RWPE2 (cell line): ENCODE results near the gene SIK3.

Experiments
- ATAC-seq: fragments of 200-7000 bp; cut with Tn5 transposase; 3 replicates; pipeline ENCODE4 v1.9.1; 2021; ENCODE audit warnings: low read depth
- DNase-seq: peaks from one replicate; pipeline ENCODE4 v3.0.0-alpha.2; 2020; ENCODE audit warnings: low spot score
- H3K27ac ChIP-seq: fragments of 450-650 bp; 2 replicates; pipeline ENCODE4 v1.5.1; 2017; ENCODE audit warnings: mild to moderate bottlenecking; ENCODE audit not compliant: poor library complexity, severe bottlenecking
- H3K27me3 ChIP-seq: fragments of 250-450 bp; sonication (Bioruptor Pico); 2 replicates; pipeline ENCODE4 v1.5.1; 2021; ENCODE audit warnings: mild to moderate bottlenecking, moderate library complexity; ENCODE audit not compliant: insufficient read depth, poor library complexity, severe bottlenecking
- H3K36me3 ChIP-seq: fragments of 250-450 bp; sonication (Bioruptor Pico); 2 replicates; pipeline ENCODE4 v1.5.1; 2020; ENCODE audit warnings: low read depth, mild to moderate bottlenecking, moderate library complexity
- H3K4me1 ChIP-seq: fragments of 250-450 bp; sonication (Bioruptor Pico); 2 replicates; pipeline ENCODE4 v1.5.1; 2021; ENCODE audit warnings: mild to moderate bottlenecking, moderate library complexity; ENCODE audit not compliant: insufficient read depth, poor library complexity, severe bottlenecking
- H3K4me3 ChIP-seq: fragments of 250-450 bp; sonication (Bioruptor Pico); 2 replicates; pipeline ENCODE4 v1.5.1; 2021; ENCODE audit warnings: mild to moderate bottlenecking, moderate library complexity; ENCODE audit not compliant: severe bottlenecking
- H3K9me3 ChIP-seq: fragments of 250-450 bp; sonication (Bioruptor Pico); 2 replicates; pipeline ENCODE4 v1.5.1; 2021; ENCODE audit warnings: mild to moderate bottlenecking, moderate library complexity; ENCODE audit not compliant: severe bottlenecking
- CTCF ChIP-seq: fragments of 450-650 bp; IDR thresholded peaks from one replicate; pipeline ENCODE4 v1.5.1; 2017; ENCODE audit warnings: mild to moderate bottlenecking, moderate library complexity; ENCODE audit not compliant: poor library complexity, severe bottlenecking

SIK3 gene

GRCh38 chr11:116832350-116833290 is 265.6 kb downstream of the SIK3 start:
- Histone ChIP-seq H3K27ac (no peak overlapping the region), H3K4me1 (no peaks in the 10 kb centered on the region), H3K4me3 (no peak overlapping the region), H3K27me3 (no peaks in the 10 kb centered on the region), H3K9me3 (no peaks in the 10 kb centered on the region), H3K36me3 (no peaks in the 10 kb centered on the region)
- DNase-seq (no peak), ATAC-seq (no peak)
- TF ChIP-seq CTCF: no peak

GRCh38 chr11:116831790-116832349 is 266.4 kb downstream of the SIK3 start:
- Histone ChIP-seq H3K36me3 (no peaks in the 10 kb centered on the region), H3K9me3 (no peaks in the 10 kb centered on the region), H3K27ac (no peak overlapping the region), H3K4me1 (no peaks in the 10 kb centered on the region), H3K4me3 (no peak overlapping the region), H3K27me3 (no peaks in the 10 kb centered on the region)
- DNase-seq: no peak
- no peak for TF ChIP-seq CTCF
- no peak for ATAC-seq

- DNase-seq (no peak), ATAC-seq (no peak)
- no peak for TF ChIP-seq CTCF
Observed at GRCh38 chr11:116830184-116830912, 267.9 kb downstream of the SIK3 start.

GRCh38 chr11:116829525-116830183 is 268.6 kb downstream of the SIK3 start, which contains the start of gene APOC3:
TSS of gene APOC3 (plus strand) at chr11:116829907. CDS start at chr11:116830583, 676 bp downstream.
- DNase-seq (no peak), ATAC-seq (no peak)
- no peak within 1 kb of the TSS for H3K4me3 ChIP-seq
- H3K27ac ChIP-seq: no peak within 1 kb of the TSS
- no peak for TF ChIP-seq CTCF
- no peaks in the 10 kb centered on the region for H3K4me1 ChIP-seq
- no peaks in the 10 kb centered on the region for H3K27me3 ChIP-seq
- H3K9me3 ChIP-seq: no peaks in the 10 kb centered on the region
- no peaks in the 10 kb centered on the region for H3K36me3 ChIP-seq

More at GRCh38 chr11:116830184-116830912, 267.9 kb downstream of the SIK3 start:
- Histone ChIP-seq H3K4me3 (no peak overlapping the region), H3K9me3 (no peaks in the 10 kb centered on the region), H3K36me3 (no peaks in the 10 kb centered on the region), H3K27me3 (no peaks in the 10 kb centered on the region), H3K4me1 (no peaks in the 10 kb centered on the region), H3K27ac (no peak overlapping the region)
